H1 (cell line): ENCODE data around the gene FARS2. TPM values are rescaled to one million over a fixed set of nuclear protein-coding genes. Genes with fewer than 3 reads are reported as not detected.

Experiments used
- CTCF ChIA-PET: fragments of 300-600 bp; sonication (Branson Sonifier 250); formaldehyde crosslinking; loops from one replicate; lab custom pipeline; 2021; ENCODE audit not compliant: partially characterized antibody; lab: Charles Lee
- POLR2A ChIA-PET: fragments of 300-600 bp; sonication (Branson Sonifier 250); formaldehyde crosslinking; loops from one replicate; lab custom pipeline; 2021; ENCODE audit warnings: inconsistent platforms; ENCODE audit not compliant: partially characterized antibody; lab: Charles Lee
- DNase-seq, 2 experiments: peaks; one replicate each; pipeline versions ENCODE4 v3.0.0 to v3.0.0-alpha.2; 2010 to 2022; ENCODE audit warnings: low spot score in 2 of 2, low read depth in 1 of 2, mixed read lengths in 1 of 2
- FAIRE-seq: peaks from 2 replicates; lab custom pipeline; 2011; peaks lifted over from hg19 to GRCh38; lab: Jason Lieb, UNC
- H2AFZ ChIP-seq: 2 replicates; pipeline ENCODE4 v1.8.1; 2012; ENCODE audit warnings: low read length, inconsistent platforms
- H2AK5ac ChIP-seq: 2 replicates; pipeline ENCODE4 v1.6.1; 2013; ENCODE audit warnings: low read depth, low read length
- H2BK120ac ChIP-seq: replicated peaks from 2 replicates; pipeline ENCODE3; 2013; ENCODE audit warnings: low read depth, low read length, inconsistent platforms
- H2BK12ac ChIP-seq: 2 replicates; pipeline ENCODE4 v1.6.1; 2013; ENCODE audit warnings: low read depth, low read length
- H2BK15ac ChIP-seq: 2 replicates; pipeline ENCODE4 v1.6.1; 2013; ENCODE audit warnings: low read length
- H2BK20ac ChIP-seq: 2 replicates; pipeline ENCODE4 v1.6.1; 2013; ENCODE audit warnings: low read length
- H2BK5ac ChIP-seq: 2 replicates; pipeline ENCODE4 v1.6.1; 2013; ENCODE audit warnings: low read depth, low read length
- H3K14ac ChIP-seq: 2 replicates; pipeline ENCODE4 v1.6.1; 2013; ENCODE audit warnings: inconsistent platforms; ENCODE audit not compliant: insufficient read length
- H3K18ac ChIP-seq: 2 replicates; pipeline ENCODE4 v1.6.1; 2013; ENCODE audit warnings: low read length; ENCODE audit errors: extremely low read depth
- H3K23ac ChIP-seq: 2 replicates; pipeline ENCODE4 v1.6.1; 2013; ENCODE audit warnings: inconsistent platforms; ENCODE audit not compliant: insufficient read length
- H3K23me2 ChIP-seq: 2 replicates; pipeline ENCODE4 v1.6.1; 2013; ENCODE audit warnings: low read depth, low read length
- H3K27ac ChIP-seq: 2 replicates; pipeline ENCODE4 v1.6.1; 2011; ENCODE audit warnings: low read depth, low read length, inconsistent platforms
- H3K27me3 ChIP-seq, 4 experiments: replicated peaks in 1 of 4; 1 replicate in 1 of 4; 2 replicates in 3 of 4; pipeline versions ENCODE4 v1.6.1 to v1.8.1; 2011 to 2013; ENCODE audit warnings: low read length in 3 of 4, mild to moderate bottlenecking in 3 of 4, inconsistent platforms in 2 of 4, mixed read lengths in 2 of 4, moderate library complexity in 1 of 4; ENCODE audit not compliant: control insufficient read depth in 3 of 4, insufficient read depth in 3 of 4; ENCODE audit errors: extremely low read depth in 1 of 4
- H3K36me3 ChIP-seq, 4 experiments: 2 replicates each; pipeline versions ENCODE4 v1.6.1 to v1.8.1; 2011 to 2013; ENCODE audit warnings: mild to moderate bottlenecking in 4 of 4, low read length in 3 of 4, moderate library complexity in 2 of 4, control low read depth in 1 of 4, inconsistent platforms in 1 of 4; ENCODE audit not compliant: insufficient read depth in 4 of 4, control insufficient read depth in 2 of 4
- H3K4ac ChIP-seq: replicated peaks from 2 replicates; pipeline ENCODE3; 2013; ENCODE audit warnings: low read length, low read depth, mixed read lengths, inconsistent platforms; ENCODE audit not compliant: insufficient read length
- H3K4me1 ChIP-seq, 4 experiments: replicated peaks in 1 of 4; 1 replicate in 1 of 4; 2 replicates in 3 of 4; pipeline versions ENCODE4 v1.6.1 to v1.8.1; 2011 to 2013; ENCODE audit warnings: low read length in 3 of 4, inconsistent platforms in 2 of 4, mixed read lengths in 1 of 4; ENCODE audit not compliant: insufficient read depth in 4 of 4, control insufficient read depth in 3 of 4
- H3K4me2 ChIP-seq, 2 experiments: 2 replicates each; pipeline versions ENCODE4 v1.6.1 to v1.8.1; 2011 to 2013; ENCODE audit warnings: low read depth in 2 of 2, low read length in 2 of 2, control low read depth in 1 of 2, inconsistent platforms in 1 of 2, mild to moderate bottlenecking in 1 of 2; ENCODE audit not compliant: insufficient read depth in 1 of 2
- H3K4me3 ChIP-seq, 4 experiments: fragments of 200-600, 300-600 bp in 1 of 4; sonication (generic), shearing (Covaris generic), sonication (Bioruptor Twin) in 1 of 4; 2 replicates each; pipeline versions ENCODE4 v1.5.1 to v1.8.1; 2011 to 2016; ENCODE audit warnings: low read length in 4 of 4, low read depth in 3 of 4, control low read depth in 2 of 4, inconsistent platforms in 2 of 4, mild to moderate bottlenecking in 2 of 4, mixed read lengths in 1 of 4, moderate library complexity in 1 of 4; ENCODE audit not compliant: insufficient read depth in 2 of 4; ENCODE audit errors: extremely low read depth in 1 of 4
- H3K56ac ChIP-seq: replicated peaks from 2 replicates; pipeline ENCODE3; 2013; ENCODE audit warnings: low read depth, mild to moderate bottlenecking, mixed read lengths, low read length, inconsistent platforms; ENCODE audit not compliant: insufficient read length
- H3K79me1 ChIP-seq: 2 replicates; pipeline ENCODE4 v1.6.1; 2013; ENCODE audit warnings: low read depth, low read length, control low read depth
- H3K79me2 ChIP-seq, 2 experiments: 2 replicates each; pipeline versions ENCODE4 v1.6.1 to v1.8.1; 2012 to 2013; ENCODE audit warnings: low read length in 2 of 2, mild to moderate bottlenecking in 2 of 2, inconsistent platforms in 1 of 2; ENCODE audit not compliant: insufficient read depth in 2 of 2, control insufficient read depth in 1 of 2
- H3K9ac ChIP-seq, 4 experiments: replicated peaks in 1 of 4; 1 replicate in 1 of 4; 2 replicates in 3 of 4; pipeline versions ENCODE4 v1.6.1 to v1.8.1; 2011 to 2013; ENCODE audit warnings: low read depth in 3 of 4, low read length in 3 of 4, control low read depth in 2 of 4, mild to moderate bottlenecking in 2 of 4, moderate library complexity in 2 of 4, inconsistent platforms in 1 of 4; ENCODE audit errors: extremely low read depth in 1 of 4
- H3K9me3 ChIP-seq, 2 experiments: 2 replicates each; pipeline versions ENCODE4 v1.6.1 to v1.8.1; 2012 to 2013; ENCODE audit warnings: mild to moderate bottlenecking in 2 of 2, moderate library complexity in 2 of 2, control low read depth in 1 of 2, inconsistent platforms in 1 of 2, low read depth in 1 of 2, low read length in 1 of 2, mixed read lengths in 1 of 2; ENCODE audit not compliant: insufficient read depth in 2 of 2
- H4K20me1 ChIP-seq, 2 experiments: replicated peaks in 1 of 2; 2 replicates each; pipeline versions ENCODE3 to v1.8.1; 2011 to 2013; ENCODE audit warnings: inconsistent platforms in 2 of 2, low read length in 2 of 2, mild to moderate bottlenecking in 1 of 2; ENCODE audit not compliant: insufficient read depth in 2 of 2, control insufficient read depth in 1 of 2
- H4K5ac ChIP-seq: 2 replicates; pipeline ENCODE4 v1.6.1; 2013; ENCODE audit warnings: low read length, low read depth, mixed read lengths, inconsistent platforms; ENCODE audit not compliant: insufficient read length
- H4K8ac ChIP-seq: 2 replicates; pipeline ENCODE4 v1.8.0; 2013; ENCODE audit warnings: mild to moderate bottlenecking, moderate library complexity, low read length, inconsistent platforms; ENCODE audit not compliant: insufficient read depth; ENCODE audit errors: extremely low read depth
- H4K91ac ChIP-seq: replicated peaks from 2 replicates; pipeline ENCODE3; 2013; ENCODE audit warnings: low read length, mixed read lengths, inconsistent platforms; ENCODE audit not compliant: insufficient read length
- CTCF ChIP-seq, 3 experiments: IDR thresholded peaks; 1 replicate in 2 of 3; 2 replicates in 1 of 3; pipeline versions ENCODE4 v1.5.1 to v1.6.1; 2011; ENCODE audit warnings: low read length in 3 of 3, mild to moderate bottlenecking in 3 of 3, inconsistent platforms in 2 of 3, low read depth in 1 of 3, moderate library complexity in 1 of 3; ENCODE audit not compliant: insufficient read depth in 1 of 3; ENCODE audit errors: control extremely low read depth in 1 of 3
- EZH2 ChIP-seq: fragments of 200-600 bp; sonication (generic); IDR thresholded peaks from 2 replicates; pipeline ENCODE4 v1.7.1; 2012; ENCODE audit warnings: low read depth, mild to moderate bottlenecking, moderate library complexity, low read length, inconsistent platforms; ENCODE audit not compliant: severe bottlenecking
- FOSL1 ChIP-seq: IDR thresholded peaks from 2 replicates; pipeline ENCODE4 v1.6.1; 2011; ENCODE audit warnings: mild to moderate bottlenecking, low read depth, low read length, moderate library complexity; ENCODE audit not compliant: insufficient read depth
- JUN ChIP-seq: IDR thresholded peaks from 2 replicates; pipeline ENCODE4 v1.6.1; 2011; ENCODE audit warnings: low read depth, mild to moderate bottlenecking, improper control_type of control experiment, low read length
- NRF1 ChIP-seq: IDR thresholded peaks from 2 replicates; pipeline ENCODE4 v1.6.1; 2011; ENCODE audit warnings: mild to moderate bottlenecking, low read depth, low read length, improper control_type of control experiment
- POLR2A ChIP-seq, 2 experiments: IDR thresholded peaks; 1 replicate in 1 of 2; 2 replicates in 1 of 2; pipeline ENCODE4 v1.6.1; 2011; ENCODE audit warnings: low read depth in 2 of 2, low read length in 2 of 2, mild to moderate bottlenecking in 2 of 2; ENCODE audit errors: control extremely low read depth in 1 of 2
- RFX5 ChIP-seq: IDR thresholded peaks from 2 replicates; pipeline ENCODE4 v1.6.1; 2011; ENCODE audit warnings: low read depth, low read length, improper control_type of control experiment, borderline replicate concordance
- TEAD4 ChIP-seq: IDR thresholded peaks from 2 replicates; pipeline ENCODE4 v1.6.1; 2012; ENCODE audit warnings: low read depth, low read length, inconsistent platforms, mixed read lengths
- WGBS, 2 experiments: shearing (Covaris generic) in 1 of 2; methylation state at CpG; one replicate each; pipeline versions ENCODE4 v1.1.6 to v1.1.7; 2013 to 2015; ENCODE audit warnings: low lambda C conversion rate in 2 of 2, mixed read lengths in 2 of 2, inconsistent platforms in 1 of 2, low coverage in 1 of 2, missing lambda C conversion rate in 1 of 2; ENCODE audit not compliant: insufficient replicate concordance in 2 of 2, insufficient coverage in 1 of 2, insufficient read length in 1 of 2; ENCODE audit errors: extremely low coverage in 1 of 2, missing lambda C conversion rate in 1 of 2; 5-methylcytosine and 5-hydroxymethylcytosine counted together
- polyA plus RNA-seq, 7 experiments: library from polyadenylated mRNA; depleted of rRNA in 3 of 7; stranded (reverse) in 5 of 7; unstranded in 2 of 7; fragments of >200 nt in 5 of 7; fragments of 200-250 nt in 2 of 7; gene quantifications; 1 replicate in 5 of 7; 2 replicates in 1 of 7; 4 replicates in 1 of 7; pipeline versions ENCODE4 v1.2.1 to v1.2.3, GENCODE V29; 2011 to 2013; ENCODE audit warnings: missing spikeins in 2 of 7, mixed read lengths in 2 of 7
- total RNA-seq: library from RNA; stranded (reverse); fragmentation: NEBNext Ultra II Directional; extraction: Animal tissue kit (Norgen Biotek cat#: 25700); gene quantifications from 2 replicates; pipeline ENCODE4 v1.2.1, GENCODE V29; 2021

FARS2 gene
- total and polyA plus RNA-seq, 2 of the 8 experiments (the other 6 are each of a cell fraction or from before 2014, with no cell fraction given), result 11.7 to 14.4 TPM

- no peaks in the 10 kb centered on the region for H3K27me3 ChIP-seq
- H3K14ac ChIP-seq, result no peak overlapping the region
- H4K5ac ChIP-seq, result no peak overlapping the region
- H4K20me1 ChIP-seq, result peaks cover 0 to 5% of the 10 kb centered on the region in 2 experiments
- ChIA-PET CTCF (no interaction called here), POLR2A (interaction anchor here (0.6 to 2.6 kb wide), 14 partner anchors 8 to 148 kb away, joined by 3 to 13 read pairs (median 4); no protein-coding TSS in a partner anchor)
- peaks cover 6% of the 10 kb centered on the region; the same call in 1 of the 2 replicates for H3K79me1 ChIP-seq
- no peak overlapping the region for H3K23ac ChIP-seq
- H2AFZ ChIP-seq, result no peak overlapping the region
- H2BK15ac ChIP-seq, result no peak overlapping the region
- no peak overlapping the region for H3K4ac ChIP-seq
- no peak overlapping the region for H2BK20ac ChIP-seq
- peaks cover 0 to 65% of the 10 kb centered on the region in 2 experiments; a peak in 2 of 4 replicates for H3K79me2 ChIP-seq
- peaks cover 9% of the 10 kb centered on the region for H3K23me2 ChIP-seq
- peak overlapping the region in 1 of 4 experiments; percentile 41; a peak in 1 of 7 replicates for H3K9ac ChIP-seq
- no peaks in the 10 kb centered on the region; a peak in 1 of 4 replicates for H3K9me3 ChIP-seq
- DNase-seq (no peak), FAIRE-seq (no peak)
- H3K56ac ChIP-seq, result no peak overlapping the region
- H2BK12ac ChIP-seq, result no peak overlapping the region
- 77% methylated on average over 3 of the region's 3 CpGs; no CpG with 5 or more reads in 1 of the 2 experiments for WGBS, 2 experiments
- H3K18ac ChIP-seq, result no peak overlapping the region
- TF ChIP-seq RFX5, result no peak
- TF ChIP-seq NRF1, result no peak
- TF ChIP-seq FOSL1, result no peak
- TF ChIP-seq EZH2, result no peak
- no peak for TF ChIP-seq POLR2A (IDR thresholded peaks at IDR 0.05; ENCODE audit: control extremely low read depth in 1 of 2, low read depth in 2 of 2, low read length in 2 of 2)
- TF ChIP-seq CTCF (IDR thresholded peaks at IDR 0.05; ENCODE audit: control extremely low read depth in 1 of 3, insufficient read depth in 1 of 3, low read depth in 1 of 3, low read length in 3 of 3), result no peak
- no peak for TF ChIP-seq JUN
- TF ChIP-seq TEAD4, result no peak
- H3K4me3 ChIP-seq, result peak overlapping the region; percentile 73 to 92 (median 82); a peak in 7 of 8 replicates
- H3K36me3 ChIP-seq, result peaks cover 0 to 9% (median 2%) of the 10 kb centered on the region in 4 experiments; a peak in 4 of 8 replicates
- H3K4me2 ChIP-seq, result peak overlapping the region; percentile 84 to 91
- no peak overlapping the region for H3K27ac ChIP-seq
- H3K4me1 ChIP-seq, result peaks cover 0 to 1% (median 0%) of the 10 kb centered on the region in 4 experiments; a peak in 1 of 7 replicates
- no peak overlapping the region for H2AK5ac ChIP-seq
- H2BK120ac ChIP-seq, result no peak overlapping the region
- no peak overlapping the region for H2BK5ac ChIP-seq
- no peak overlapping the region for H4K91ac ChIP-seq
- H4K8ac ChIP-seq, result no peak overlapping the region
These were observed 1.9 kb upstream of the FARS2 start for GRCh38 chr6:5259428-5259827.
